ENCODE measurements around the gene FCER1G. TPM values are rescaled to one million over a fixed set of nuclear protein-coding genes. Genes with fewer than 3 reads are reported as not detected.

Gene FCER1G
- total and polyA plus RNA-seq, 2 of the 4 experiments (the other 2 are of a cell fraction) = 0.44 TPM; not detected in 1

DNA sequence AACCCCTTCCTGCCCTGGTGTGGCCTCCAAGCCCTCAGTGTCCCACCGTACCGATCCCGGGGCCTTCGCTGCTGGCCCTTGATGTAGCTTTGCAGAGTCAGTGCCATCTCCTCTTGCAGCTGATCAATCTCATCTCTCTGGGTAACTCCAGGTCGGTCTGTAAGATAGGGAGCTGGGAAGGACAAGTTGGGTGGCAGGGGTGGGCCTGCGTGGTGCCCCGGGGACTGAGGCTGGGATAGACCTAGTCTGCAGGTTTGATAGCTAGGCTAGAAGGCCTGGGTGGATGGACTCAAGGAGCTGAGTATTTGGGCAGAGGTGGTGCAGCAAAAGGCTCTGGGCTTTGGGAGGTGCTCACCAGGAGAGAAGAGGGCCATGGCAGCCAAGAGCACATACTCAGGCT is 15.7 kb downstream of the FCER1G start:
- no peak overlapping the region for H4K91ac ChIP-seq (ENCODE audit: insufficient read depth, low read depth, low read length)
- H3K79me1 ChIP-seq (ENCODE audit: low read depth in 1 of 2, low read length in 2 of 2) = peaks cover 9 to 17% of the 10 kb centered on the region in 2 experiments; a peak in 3 of 4 replicates
- no peak overlapping the region for H3K4me3 ChIP-seq (ENCODE audit: insufficient read depth, low read depth, low read length)
- WGBS, 2 experiments (ENCODE audit: extremely low coverage in 2 of 2, insufficient read length in 1 of 2) = 95% methylated on average over 4 of the region's 7 CpGs; no CpG with 5 or more reads in 1 of the 2 experiments
- H4K5ac ChIP-seq (ENCODE audit: low read depth, low read length) = no peak overlapping the region
- H3K4me2 ChIP-seq (ENCODE audit: low read depth, low read length) = no peak overlapping the region
- no TSS peak for BruUV-seq (replicated peaks)
- no peak overlapping the region for H2AFZ ChIP-seq (replicated peaks; ENCODE audit: low read length, poor library complexity)
- H3K23ac ChIP-seq (ENCODE audit: low read depth, low read length) = no peak overlapping the region
- H2BK5ac ChIP-seq (ENCODE audit: low read depth, low read length, poor library complexity, severe bottlenecking) = no peak overlapping the region
- no peak overlapping the region for H3K56ac ChIP-seq (ENCODE audit: extremely low read depth, insufficient read depth, low read length)
- H4K20me1 ChIP-seq (ENCODE audit: insufficient read depth, low read length) = no peaks in the 10 kb centered on the region
- H2BK20ac ChIP-seq (ENCODE audit: low read depth, low read length) = no peak overlapping the region
- H2BK120ac ChIP-seq (ENCODE audit: low read depth, low read length) = no peak overlapping the region
- H3K4me1 ChIP-seq (ENCODE audit: control insufficient read depth, insufficient read depth, low read length) = peaks cover 7% of the 10 kb centered on the region; the same call in 1 of the 2 replicates
- no peaks in the 10 kb centered on the region for H3K9me3 ChIP-seq (ENCODE audit: control insufficient read depth, insufficient read depth, low read length)
- H3K14ac ChIP-seq (replicated peaks; ENCODE audit: low read depth, low read length) = no peak overlapping the region
- CTCF ChIA-PET = interaction anchor here (1.2 to 1.3 kb wide), 2 partner anchors 151 to 519 kb away, joined by 5 to 7 read pairs; partner anchors contain the start of gene DUSP12
- ATAC-seq (ENCODE audit: low read depth) (no peak), DNase-seq (no peak)
- no peak overlapping the region for H3K4ac ChIP-seq (ENCODE audit: low read depth, low read length)
- POLR2A ChIA-PET (ENCODE audit: unreplicated experiment) = no interaction called here
- H3K27ac ChIP-seq (ENCODE audit: insufficient read depth, low read length) = no peak overlapping the region
- no peaks in the 10 kb centered on the region for H3K27me3 ChIP-seq (ENCODE audit: control insufficient read depth, insufficient read depth, low read length)
- no peak overlapping the region for H2BK15ac ChIP-seq (ENCODE audit: low read depth, low read length)
- no peak overlapping the region for H2AK9ac ChIP-seq (replicated peaks; ENCODE audit: low read depth, low read length, poor library complexity)
- no peak overlapping the region for H3K18ac ChIP-seq (ENCODE audit: low read depth, low read length)
- intact Hi-C loops (cut with micrococcal nuclease) (no loop called here), in situ Hi-C loops (cut with MboI; ENCODE audit: low sequenced_read_pairs) (no loop called here), dilution Hi-C loops (cut with HindIII; ENCODE audit: low sequenced_read_pairs, unreplicated experiment) (no loop called here)
- H4K8ac ChIP-seq (ENCODE audit: low read depth in 2 of 2, low read length in 2 of 2) = no peak overlapping the region
- no peak overlapping the region for H3K9ac ChIP-seq (ENCODE audit: low read depth, low read length)
- TF ChIP-seq BHLHE40 (IDR thresholded peaks at IDR 0.05; ENCODE audit: low read depth, low read length) (no peak), MAZ (IDR thresholded peaks at IDR 0.05; ENCODE audit: borderline replicate concordance, low read depth, low read length) (no peak), SMC3 (IDR thresholded peaks at IDR 0.05; ENCODE audit: low read depth, low read length) (no peak), CHD1 (IDR thresholded peaks at IDR 0.05; ENCODE audit: low read depth, low read length) (no peak), NFE2L2 (IDR thresholded peaks at IDR 0.05; ENCODE audit: low read depth, low read length) (no peak), MXI1 (IDR thresholded peaks at IDR 0.05; ENCODE audit: borderline replicate concordance, low read depth, low read length) (no peak), RFX5 (IDR thresholded peaks at IDR 0.05; ENCODE audit: low read depth, low read length) (no peak), MAFK (IDR thresholded peaks at IDR 0.05; ENCODE audit: low read depth, low read length) (no peak)
- TF ChIP-seq, protein P1, sequence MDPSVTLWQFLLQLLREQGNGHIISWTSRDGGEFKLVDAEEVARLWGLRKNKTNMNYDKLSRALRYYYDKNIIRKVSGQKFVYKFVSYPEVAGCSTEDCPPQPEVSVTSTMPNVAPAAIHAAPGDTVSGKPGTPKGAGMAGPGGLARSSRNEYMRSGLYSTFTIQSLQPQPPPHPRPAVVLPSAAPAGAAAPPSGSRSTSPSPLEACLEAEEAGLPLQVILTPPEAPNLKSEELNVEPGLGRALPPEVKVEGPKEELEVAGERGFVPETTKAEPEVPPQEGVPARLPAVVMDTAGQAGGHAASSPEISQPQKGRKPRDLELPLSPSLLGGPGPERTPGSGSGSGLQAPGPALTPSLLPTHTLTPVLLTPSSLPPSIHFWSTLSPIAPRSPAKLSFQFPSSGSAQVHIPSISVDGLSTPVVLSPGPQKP (IDR thresholded peaks at IDR 0.05; ENCODE audit: borderline replicate concordance, low read depth, low read length) = no peak
- TF ChIP-seq, protein P2, sequence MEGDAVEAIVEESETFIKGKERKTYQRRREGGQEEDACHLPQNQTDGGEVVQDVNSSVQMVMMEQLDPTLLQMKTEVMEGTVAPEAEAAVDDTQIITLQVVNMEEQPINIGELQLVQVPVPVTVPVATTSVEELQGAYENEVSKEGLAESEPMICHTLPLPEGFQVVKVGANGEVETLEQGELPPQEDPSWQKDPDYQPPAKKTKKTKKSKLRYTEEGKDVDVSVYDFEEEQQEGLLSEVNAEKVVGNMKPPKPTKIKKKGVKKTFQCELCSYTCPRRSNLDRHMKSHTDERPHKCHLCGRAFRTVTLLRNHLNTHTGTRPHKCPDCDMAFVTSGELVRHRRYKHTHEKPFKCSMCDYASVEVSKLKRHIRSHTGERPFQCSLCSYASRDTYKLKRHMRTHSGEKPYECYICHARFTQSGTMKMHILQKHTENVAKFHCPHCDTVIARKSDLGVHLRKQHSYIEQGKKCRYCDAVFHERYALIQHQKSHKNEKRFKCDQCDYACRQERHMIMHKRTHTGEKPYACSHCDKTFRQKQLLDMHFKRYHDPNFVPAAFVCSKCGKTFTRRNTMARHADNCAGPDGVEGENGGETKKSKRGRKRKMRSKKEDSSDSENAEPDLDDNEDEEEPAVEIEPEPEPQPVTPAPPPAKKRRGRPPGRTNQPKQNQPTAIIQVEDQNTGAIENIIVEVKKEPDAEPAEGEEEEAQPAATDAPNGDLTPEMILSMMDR (conservative IDR thresholded peaks at IDR 0.05; ENCODE audit: low read depth, low read length) = no peak
- H3K9me1 ChIP-seq (ENCODE audit: insufficient read depth, low read length) = peaks cover 8% of the 10 kb centered on the region; the same call in 1 of the 2 replicates
- no peak overlapping the region for H2AK5ac ChIP-seq (ENCODE audit: low read depth, low read length)
- H3K36me3 ChIP-seq (ENCODE audit: control insufficient read depth, insufficient read depth, low read length) = peaks cover 19% of the 10 kb centered on the region

Data from IMR-90 (cell line).